ENCODE data around the gene ZNF423.
A peak's percentile ranks its signal among the peaks of the same experiment; 100 is the strongest.

ZNF423 gene

GRCh38 chr16:49657736-49658465 lies 198.0 kb downstream of the ZNF423 start:
- DNase-seq, result no peak

DNA sequence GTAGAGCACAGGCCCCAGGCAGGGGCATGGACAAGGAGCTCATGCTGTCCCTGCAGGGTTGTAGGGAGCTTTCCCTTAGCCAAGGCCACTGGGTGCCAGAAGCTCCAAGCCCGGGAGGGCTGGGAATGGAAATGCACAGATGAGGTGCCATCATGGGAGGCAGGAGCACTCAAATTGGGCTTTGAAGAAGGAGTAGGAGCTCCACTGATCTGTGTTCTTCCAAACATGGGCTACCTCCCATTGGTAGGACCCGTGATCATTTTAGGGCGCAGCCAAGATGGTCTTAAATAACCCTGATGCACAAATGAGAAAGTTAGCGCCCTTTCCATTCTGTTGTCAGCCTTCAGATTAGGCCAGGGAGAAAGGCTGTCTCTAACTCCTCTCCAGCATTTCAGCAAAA lies 201.5 kb downstream of the ZNF423 start:
- DNase-seq, result no peak

- DNase-seq, result no peak
These were observed 202.3 kb downstream of the ZNF423 start for GRCh38 chr16:49653577-49653976.

DNA sequence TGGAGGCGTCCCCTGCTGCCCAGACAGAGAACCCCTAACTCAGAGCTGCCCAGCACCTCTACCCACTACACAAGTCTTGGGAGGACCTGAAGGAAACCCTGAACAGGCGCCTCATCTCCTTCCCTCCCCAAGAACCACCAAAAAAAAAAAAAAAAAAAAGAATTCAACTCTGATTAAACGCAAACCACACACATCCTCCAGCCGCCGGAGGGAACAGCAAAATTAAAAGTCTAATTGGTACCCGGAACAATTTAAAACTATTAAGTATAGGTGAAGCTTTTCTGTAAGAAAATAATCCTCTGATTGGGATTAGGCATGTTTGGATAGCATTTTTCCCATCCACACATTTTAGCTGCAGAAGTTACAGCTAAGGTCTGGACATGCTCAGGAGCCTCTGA lies 202.7 kb downstream of the ZNF423 start:
- no peak for DNase-seq

DNA sequence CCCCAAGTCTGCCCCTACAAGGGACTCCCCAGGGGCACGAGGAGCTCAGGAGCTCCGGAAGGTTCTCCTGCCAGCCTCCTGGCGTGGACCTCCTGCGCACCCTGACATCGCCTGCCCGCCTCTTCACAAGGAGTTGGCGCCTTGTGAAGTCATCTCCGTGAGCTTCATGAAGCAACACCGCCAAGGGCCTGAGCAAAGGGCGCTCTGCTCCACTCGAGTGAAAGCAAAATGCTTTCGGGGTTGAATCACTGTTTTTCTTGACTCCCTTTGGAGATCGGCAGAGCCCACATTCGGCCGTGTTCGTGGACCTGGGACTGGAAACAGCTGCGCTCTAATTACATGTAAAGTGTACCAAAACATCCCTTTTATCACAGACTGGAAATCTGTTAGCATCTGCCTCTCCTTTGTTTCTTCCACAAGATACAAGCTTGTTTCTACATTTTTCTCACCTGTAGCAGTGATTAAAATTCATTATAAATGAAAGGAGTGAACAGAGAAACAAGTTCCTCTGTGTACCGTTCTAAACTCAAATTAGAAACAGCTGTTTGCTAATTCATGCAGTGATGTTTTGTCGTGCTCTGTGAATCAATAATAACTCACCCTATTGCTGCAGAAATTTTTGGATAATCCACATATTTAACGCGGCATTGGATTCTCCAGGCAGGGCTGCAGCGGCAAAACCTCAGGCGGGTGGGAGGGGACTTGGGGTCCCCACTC lies 203.3 kb downstream of the ZNF423 start:
- peak; percentile 78 for DNase-seq

GRCh38 chr16:49651996-49652395 lies 203.9 kb downstream of the ZNF423 start:
- DNase-seq, result no peak

DNA sequence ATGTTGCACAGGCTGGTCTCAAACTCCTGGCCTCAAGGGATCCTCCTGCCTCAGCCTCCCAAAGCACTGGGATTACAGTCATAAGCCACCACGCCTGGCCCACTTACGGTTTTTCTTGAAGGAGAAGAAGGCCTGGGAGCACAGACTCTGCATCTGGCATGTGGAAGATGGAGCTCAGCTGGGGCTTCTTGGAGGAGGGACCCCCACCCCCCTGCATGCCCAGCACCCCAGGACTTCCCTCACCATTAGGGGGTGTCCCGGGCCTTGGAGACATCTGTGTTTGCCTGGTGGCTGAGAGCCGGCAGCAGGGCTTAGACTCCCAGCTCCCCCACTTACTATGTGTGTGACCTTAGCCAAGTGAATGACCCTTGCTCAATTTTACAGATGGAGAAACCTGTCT lies 204.7 kb downstream of the ZNF423 start:
- no peak for DNase-seq

DNA sequence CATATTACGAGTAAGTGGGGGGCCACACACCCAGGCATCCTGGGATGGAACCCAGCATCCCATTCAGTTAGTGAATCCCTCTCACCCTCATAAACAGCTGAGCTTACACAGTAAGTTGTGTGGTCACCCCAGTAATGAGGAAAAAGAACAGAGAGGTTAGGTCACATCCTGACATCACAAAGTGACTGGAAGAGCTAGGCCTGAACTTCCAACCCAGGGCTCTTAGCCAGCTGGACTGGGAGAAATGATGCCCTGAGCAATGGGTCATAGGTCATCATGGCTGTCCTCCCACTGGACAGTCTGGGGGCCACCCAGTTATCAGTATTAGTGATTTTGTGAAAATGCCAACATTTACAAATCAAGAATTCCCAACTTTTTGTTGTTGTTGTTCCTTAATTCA lies 205.3 kb downstream of the ZNF423 start:
- no peak for DNase-seq

GRCh38 chr16:49649013-49649765 lies 206.7 kb downstream of the ZNF423 start:
- DNase-seq, result peak; percentile 40

DNA sequence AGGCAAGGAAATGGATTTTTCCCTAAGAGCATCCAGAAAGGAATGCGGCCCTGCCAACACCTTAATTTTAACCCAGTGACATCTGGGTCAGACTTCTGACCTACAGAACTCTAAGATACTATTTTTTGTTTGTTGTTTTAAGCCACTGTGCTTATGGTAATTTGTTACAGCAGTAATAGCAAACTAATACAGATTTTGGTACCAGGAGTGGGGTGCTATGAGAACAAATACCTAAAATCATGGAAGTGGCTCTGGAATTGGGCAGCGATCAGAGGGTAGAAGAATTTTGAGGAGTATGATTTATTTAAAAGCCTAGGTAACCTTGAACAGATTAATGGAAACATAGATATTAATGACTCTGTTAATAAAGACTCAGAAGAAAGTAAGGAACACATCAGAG lies 208.2 kb downstream of the ZNF423 start:
- no peak for DNase-seq

- no peak for DNase-seq
These were observed 210.6 kb downstream of the ZNF423 start for GRCh38 chr16:49645263-49645662.

DNA sequence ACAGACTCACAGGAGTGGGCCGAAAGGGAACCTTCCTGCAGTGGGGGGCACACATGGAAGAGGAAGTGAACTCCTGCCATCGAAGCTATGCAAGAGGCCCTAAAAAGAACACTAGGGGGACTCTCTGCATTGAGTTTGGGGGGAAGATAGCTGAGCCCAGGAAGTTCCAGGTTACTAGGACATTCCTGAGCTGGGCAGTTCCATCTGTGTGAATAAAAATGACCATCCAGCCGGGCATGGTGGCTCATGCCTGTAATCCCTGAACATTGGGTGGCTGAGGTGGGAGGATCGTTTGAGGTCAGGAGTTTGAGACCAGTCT lies 211.8 kb downstream of the ZNF423 start:
- peak; percentile 49 for DNase-seq

DNA sequence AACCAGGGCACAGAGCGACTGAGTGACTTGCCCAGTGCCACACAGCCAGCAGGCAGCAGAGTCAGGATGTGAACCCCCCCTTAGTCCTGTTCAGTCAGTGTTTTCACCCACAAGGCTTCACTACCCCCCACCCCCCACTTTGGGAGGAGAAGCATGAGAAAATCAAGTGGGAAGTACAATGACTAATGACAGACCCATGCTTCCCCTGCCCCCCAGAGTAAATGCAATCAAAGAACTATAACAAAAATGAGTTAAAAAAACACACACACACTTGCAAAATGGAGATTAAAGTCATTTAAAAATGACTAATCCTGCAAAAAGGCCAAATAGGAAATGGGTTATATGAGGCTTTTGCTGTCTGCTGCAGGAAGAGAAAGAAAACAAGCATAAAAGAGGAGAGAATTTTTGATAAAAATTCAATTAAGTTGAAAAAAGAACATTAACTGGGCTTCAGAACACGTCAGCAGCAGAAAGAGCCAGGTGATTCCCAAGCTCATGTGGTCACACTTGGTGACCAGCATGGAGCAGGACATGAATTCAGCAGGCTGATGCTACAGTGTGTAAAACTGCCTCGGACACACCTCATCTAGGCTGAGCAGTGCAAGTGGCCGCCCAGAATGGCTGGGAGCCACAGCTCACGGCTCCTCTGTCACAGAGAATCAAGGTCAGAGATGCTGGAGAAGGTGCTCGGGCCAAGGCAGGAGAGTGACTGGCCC lies 212.3 kb downstream of the ZNF423 start:
- peak; percentile 91 for DNase-seq

DNA sequence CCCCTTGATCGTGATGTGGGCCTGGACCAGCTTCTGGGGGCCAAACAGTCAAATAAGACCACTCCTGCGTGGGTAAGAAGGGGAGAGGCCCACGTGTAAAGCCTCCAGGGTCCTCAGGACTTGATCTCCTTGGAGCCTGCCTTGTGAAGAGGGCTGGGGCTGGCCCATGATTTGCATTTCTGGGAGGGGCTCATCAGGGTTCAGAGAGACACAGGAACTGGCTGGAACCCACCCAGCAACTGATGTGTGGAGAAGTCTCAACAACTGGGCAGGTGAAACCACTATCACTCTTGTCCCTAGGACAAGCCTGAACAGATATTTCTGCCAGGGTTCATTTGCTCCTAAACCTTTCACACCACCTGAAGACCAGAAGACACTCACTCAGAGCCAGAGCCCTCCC lies 214.7 kb downstream of the ZNF423 start:
- no peak for DNase-seq

DNA sequence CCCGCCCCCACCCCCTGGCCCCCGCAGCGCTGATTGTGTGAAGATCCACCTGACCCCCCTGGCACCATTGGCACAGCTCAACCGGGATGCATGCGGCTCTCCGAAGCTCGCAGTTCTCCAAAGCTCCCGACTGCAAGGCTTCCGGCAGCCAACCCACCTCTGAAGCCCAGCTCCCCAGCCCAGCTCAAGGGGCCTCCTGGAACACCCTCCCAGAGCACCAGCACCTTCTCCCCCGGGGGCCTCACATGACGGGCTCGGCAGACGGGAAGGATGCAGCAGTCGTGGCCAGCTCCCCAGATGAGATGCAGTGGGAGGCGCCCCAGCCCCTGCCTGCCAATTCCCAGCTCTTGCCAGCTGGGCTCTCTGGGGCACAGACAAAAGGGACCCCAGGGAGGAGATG lies 215.3 kb downstream of the ZNF423 start:
- no peak for DNase-seq

DNA sequence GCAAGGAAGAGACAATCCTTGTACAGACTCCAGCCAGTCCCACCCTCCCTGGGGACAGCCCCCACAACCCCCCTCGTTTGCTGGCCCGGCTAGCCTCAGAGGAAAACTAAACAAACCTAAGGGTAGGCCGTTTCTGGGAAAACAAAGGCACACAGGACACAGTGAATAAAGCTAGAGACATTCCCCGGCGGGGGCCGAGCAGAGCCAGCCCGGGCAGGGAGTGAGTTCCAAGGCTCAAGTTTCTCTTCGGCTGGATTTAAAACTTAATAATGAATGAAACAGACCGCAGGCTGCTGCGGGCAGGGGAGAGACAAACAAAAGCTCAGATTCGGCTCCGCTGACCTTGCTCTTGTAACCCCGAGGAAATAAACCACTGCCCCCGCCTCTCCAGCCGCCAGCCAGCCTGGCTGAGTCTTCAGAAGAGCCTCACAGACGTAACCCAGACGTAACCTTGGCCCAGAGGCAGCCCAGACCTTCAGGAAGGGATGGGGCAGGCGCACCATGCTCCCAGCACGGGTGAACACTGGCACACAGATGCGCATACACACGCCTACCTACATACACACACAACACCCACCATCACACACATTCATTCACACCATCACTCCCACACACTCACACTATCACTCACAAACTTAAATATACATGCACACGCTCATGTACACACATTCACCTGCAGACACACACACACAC lies 216.0 kb downstream of the ZNF423 start:
- DNase-seq, result peak; percentile 65

GRCh38 chr16:49638673-49639610 lies 217.0 kb downstream of the ZNF423 start:
- DNase-seq, result peak; percentile 16

DNA sequence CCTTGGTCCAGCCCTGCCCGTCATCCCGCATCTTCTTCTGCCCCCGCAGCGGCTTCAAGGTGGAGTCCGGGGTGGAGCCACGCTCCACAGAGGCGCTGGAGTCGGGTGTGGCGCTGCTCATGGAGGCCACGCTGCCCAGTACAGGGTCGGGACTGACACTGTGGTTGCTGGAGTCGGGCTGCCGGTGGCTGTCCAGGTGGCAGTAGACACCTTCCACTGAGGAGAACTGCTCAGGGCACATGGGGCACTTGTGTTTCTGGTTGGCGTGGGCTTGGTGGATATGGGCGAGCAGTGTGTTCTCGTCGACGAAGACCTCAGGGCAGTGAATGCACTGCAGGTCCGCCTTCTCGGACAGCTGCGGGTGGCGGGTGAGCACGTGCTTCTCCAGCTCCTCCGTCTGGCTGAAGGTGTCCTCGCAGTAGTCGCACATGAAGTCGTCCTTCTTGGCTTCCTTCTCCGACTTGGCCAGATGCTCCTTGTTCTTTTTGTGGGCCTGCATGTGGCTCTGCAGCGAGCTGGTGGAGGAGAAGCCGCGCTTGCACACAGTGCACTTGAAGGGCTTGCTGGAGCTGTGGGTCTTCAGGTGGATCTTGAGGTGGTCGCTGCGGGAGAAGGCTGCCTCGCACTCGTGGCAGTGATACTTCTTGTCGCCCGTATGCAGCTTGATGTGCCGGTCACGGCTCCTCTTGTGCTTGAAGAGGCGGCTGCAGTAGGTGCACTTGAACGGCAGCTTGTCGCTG lies 217.8 kb downstream of the ZNF423 start:
- no peak for DNase-seq

DNA sequence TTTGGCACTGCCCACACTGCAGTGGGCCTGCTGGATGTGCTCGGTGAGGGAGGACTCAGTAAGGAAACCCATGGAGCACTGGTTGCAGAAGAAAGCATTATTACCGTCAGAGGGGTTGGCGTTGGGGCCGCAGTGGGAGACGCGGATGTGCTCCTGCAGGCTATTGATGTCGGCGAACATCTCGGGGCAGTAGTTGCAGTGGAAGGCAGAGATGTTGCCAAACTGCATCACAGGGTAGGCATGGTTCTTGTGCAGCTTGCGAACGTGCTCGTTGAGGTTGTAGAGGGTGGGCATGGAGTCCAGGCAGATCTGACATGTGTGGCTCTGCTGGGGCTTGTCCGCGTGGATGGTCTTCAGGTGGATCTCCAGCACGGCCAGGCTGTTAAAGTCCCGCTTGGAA lies 218.4 kb downstream of the ZNF423 start:
- DNase-seq, result no peak

DNA sequence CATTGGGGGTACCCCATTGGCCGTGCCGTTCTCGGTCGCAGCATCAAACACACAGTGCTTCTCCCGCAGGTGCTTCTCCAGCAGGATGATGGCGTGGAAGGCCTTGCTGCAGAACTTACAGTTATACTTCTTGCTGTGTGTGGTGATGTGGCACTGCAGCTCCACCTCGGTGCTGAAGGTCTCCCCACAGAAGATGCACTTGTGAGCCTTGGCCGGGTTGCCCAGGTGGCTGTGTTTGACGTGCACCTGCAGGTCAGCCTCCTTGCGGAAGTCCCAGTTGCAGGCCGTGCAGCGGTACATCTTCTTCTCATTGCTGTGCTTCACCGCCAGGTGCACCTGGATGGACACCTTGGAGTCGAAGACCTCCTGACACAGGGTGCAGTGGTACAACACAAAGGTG lies 219.3 kb downstream of the ZNF423 start:
- no peak for DNase-seq
